Measurements from ENCODE around the gene HTT.

- no peak for TF ChIP-seq CTCF (conservative IDR thresholded peaks at IDR 0.05; ENCODE audit: low read depth, low read length)
- no peak for TF ChIP-seq EZH2 (IDR thresholded peaks at IDR 0.05; ENCODE audit: borderline replicate concordance, low read depth, low read length, poor library complexity, severe bottlenecking)
These were observed 4.8 kb upstream of the HTT start for GRCh38 chr4:3069661-3070199.
